ENCODE measurements around the gene PSME3.

Gene PSME3

GRCh38 chr17:42791948-42792347, 41.2 kb upstream of the PSME3 start:
- Histone ChIP-seq H3K4me1 (ENCODE audit: control insufficient read depth, insufficient read depth, low read length) (no peaks in the 10 kb centered on the region), H3K9me3 (ENCODE audit: control insufficient read depth, insufficient read depth, low read depth, low read length) (no peaks in the 10 kb centered on the region), H3K36me3 (ENCODE audit: control insufficient read depth in 2 of 2, insufficient read depth in 1 of 2, low read length in 2 of 2) (peaks cover 0 to 34% of the 10 kb centered on the region in 2 experiments; a peak in 2 of 3 replicates), H3K4me3 (ENCODE audit: low read depth, low read length) (no peak overlapping the region), H3K27ac (ENCODE audit: extremely low read depth, low read depth, low read length) (no peak overlapping the region)
- ChIA-PET POLR2A (interaction anchor here (0.5 to 1.8 kb wide), 3 partner anchors 11 to 108 kb away, joined by 3 to 6 read pairs (median 5); partner anchors contain the start of genes VPS25 and WNK4), CTCF (interaction anchor here (0.5 to 0.6 kb wide), 2 partner anchors 36 to 262 kb away, joined by 3 to 4 read pairs; no protein-coding TSS in a partner anchor)
- TF ChIP-seq ZEB2 (tag by site-specific recombination; IDR thresholded peaks at IDR 0.05) (no peak), YY2 (tag by site-specific recombination; IDR thresholded peaks at IDR 0.05) (no peak), ZFP41 (tag by site-specific recombination; IDR thresholded peaks at IDR 0.05; ENCODE audit: borderline replicate concordance) (no peak), SCRT2 (tag by site-specific recombination; IDR thresholded peaks at IDR 0.05) (no peak), ZBTB44 (tag by site-specific recombination; IDR thresholded peaks at IDR 0.05) (no peak), PRDM4 (tag by site-specific recombination; IDR thresholded peaks at IDR 0.05) (no peak), ZNF416 (tag by site-specific recombination; IDR thresholded peaks at IDR 0.05) (no peak), ZFP37 (tag by site-specific recombination; IDR thresholded peaks at IDR 0.05) (no peak), CTCF (tag by site-specific recombination; IDR thresholded peaks at IDR 0.05) (no peak)

- H3K4me3 ChIP-seq (ENCODE audit: low read depth, low read length) = no peak overlapping the region
- peaks cover under 1% of the 10 kb centered on the region; the same call in 1 of the 2 replicates for H3K4me1 ChIP-seq (ENCODE audit: control insufficient read depth, insufficient read depth, low read length)
- H3K36me3 ChIP-seq (ENCODE audit: control insufficient read depth in 2 of 2, insufficient read depth in 1 of 2, low read length in 2 of 2) = peaks cover 0 to 40% of the 10 kb centered on the region in 2 experiments; a peak in 2 of 3 replicates
- no peaks in the 10 kb centered on the region for H3K9me3 ChIP-seq (ENCODE audit: control insufficient read depth, insufficient read depth, low read depth, low read length)
- no peak overlapping the region for H3K27ac ChIP-seq (ENCODE audit: extremely low read depth, low read depth, low read length)
- ChIA-PET POLR2A (interaction anchor here (1.1 to 1.8 kb wide), 2 partner anchors 12 to 19 kb away, joined by 5 to 6 read pairs; partner anchors contain the start of genes VPS25 and WNK4), CTCF (interaction anchor here (0.5 to 0.9 kb wide), 3 partner anchors 110 to 262 kb away, joined by 3 to 4 read pairs (median 4); partner anchors contain the start of gene CNTNAP1)
- no peak for TF ChIP-seq REST (tag by site-specific recombination; IDR thresholded peaks at IDR 0.05)
- TF ChIP-seq ZNF114 (tag by site-specific recombination; IDR thresholded peaks at IDR 0.05) = no peak
- no peak for TF ChIP-seq ZNF585B (tag by site-specific recombination; IDR thresholded peaks at IDR 0.05)
- TF ChIP-seq ZNF530 (tag by site-specific recombination; IDR thresholded peaks at IDR 0.05; ENCODE audit: low read depth) = no peak
- no peak for TF ChIP-seq TSHZ1 (tag by site-specific recombination; IDR thresholded peaks at IDR 0.05; ENCODE audit: borderline replicate concordance)
- TF ChIP-seq SETDB1 (IDR thresholded peaks at IDR 0.05; ENCODE audit: insufficient read length, low read length) = no peak
- TF ChIP-seq ZNF48 (tag by site-specific recombination; IDR thresholded peaks at IDR 0.05) = no peak
- no peak for TF ChIP-seq ZNF768 (tag by site-specific recombination; IDR thresholded peaks at IDR 0.05)
- TF ChIP-seq HOXC10 (CRISPR knock-in tag; IDR thresholded peaks at IDR 0.05) = no peak
- no peak for TF ChIP-seq ELK4 (IDR thresholded peaks at IDR 0.05; ENCODE audit: borderline replicate concordance, low read depth, low read length)
- no peak for TF ChIP-seq ZSCAN30 (tag by site-specific recombination; IDR thresholded peaks at IDR 0.05)
Observed at GRCh38 chr17:42792545-42792944, 40.7 kb upstream of the PSME3 start.
